Activated CD4-positive, alpha-beta T cell treated with anti-CD3 and anti-CD28 coated beads for 24 hours (primary cell): ENCODE measurements around the gene CGB3.
"Not testable (repeated sequence)": the region's sequence is repeated elsewhere in the genome, so short reads cannot be mapped to it uniquely, and the experiment has no call there.

Source experiments
- DNase-seq, 2 donors: peaks; one replicate each; pipeline ENCODE4 v3.0.0-alpha.2; 2020; ENCODE audit warnings: low read depth in 2 of 2

Gene CGB3

GRCh38 chr19:49024233-49024632 is at the start of gene CGB3:
Gene CGB3 (minus strand): TSS chr19:49024333. CDS start chr19:49023971, 362 bp downstream.
- DNase-seq: not testable (repeated sequence)

- no peak for DNase-seq
Observed at GRCh38 chr19:49071860-49072547, 47.9 kb upstream of the CGB3 start.

- no peak for DNase-seq
Observed at GRCh38 chr19:49070416-49070815, 46.3 kb upstream of the CGB3 start.

- no peak for DNase-seq
Observed at GRCh38 chr19:49069026-49069425, 44.9 kb upstream of the CGB3 start.

GRCh38 chr19:49067554-49067953 is 43.4 kb upstream of the CGB3 start:
- DNase-seq: no peak

- no peak for DNase-seq
Observed at GRCh38 chr19:49065905-49066512, 41.9 kb upstream of the CGB3 start.

GRCh38 chr19:49064768-49065611 is 40.9 kb upstream of the CGB3 start, which contains the start of gene NTF4:
Gene NTF4 (minus strand): TSS chr19:49064818. CDS start chr19:49061997, 2,821 bp downstream.
- no peak for DNase-seq

- DNase-seq: no peak
Observed at GRCh38 chr19:49064029-49064629, 40.0 kb upstream of the CGB3 start.

GRCh38 chr19:49061445-49061844 is 37.3 kb upstream of the CGB3 start:
- no peak for DNase-seq

- DNase-seq: no peak
Observed at GRCh38 chr19:49061000-49061399, 36.9 kb upstream of the CGB3 start.

GRCh38 chr19:49059053-49059452 is 34.9 kb upstream of the CGB3 start:
- no peak for DNase-seq

GRCh38 chr19:49058562-49058961 is 34.4 kb upstream of the CGB3 start:
- DNase-seq: no peak

- no peak for DNase-seq
Observed at GRCh38 chr19:49057636-49058234, 33.6 kb upstream of the CGB3 start, which contains the start of gene CGB7. Gene CGB7 (minus strand): TSS chr19:49057749. CDS start chr19:49055375, 2,374 bp downstream.

GRCh38 chr19:49056902-49057596 is 32.9 kb upstream of the CGB3 start:
- not testable (repeated sequence) for DNase-seq

GRCh38 chr19:49056101-49056901 is 32.2 kb upstream of the CGB3 start:
- peak; percentile 11 to 39 for DNase-seq

- DNase-seq: not testable (repeated sequence)
Observed at GRCh38 chr19:49050376-49051033, 26.4 kb upstream of the CGB3 start.

- not testable (repeated sequence) for DNase-seq
Observed at GRCh38 chr19:49049834-49050233, 25.7 kb upstream of the CGB3 start.

GRCh38 chr19:49049011-49049410 is 24.9 kb upstream of the CGB3 start, which contains the start of gene CGB8:
Gene CGB8 (minus strand): TSS chr19:49049111. CDS start chr19:49048739, 372 bp downstream.
- not testable (repeated sequence) for DNase-seq

GRCh38 chr19:49043548-49043947 is 19.4 kb upstream of the CGB3 start, which contains the start of gene CGB5:
Gene CGB5 (plus strand): TSS chr19:49043848. CDS start chr19:49044210, 362 bp downstream.
- DNase-seq: not testable (repeated sequence)
